ENCODE measurements around the gene MCM8.

- no peak for TF ChIP-seq POLR2A (IDR thresholded peaks at IDR 0.05)
- no peak for TF ChIP-seq POLR2AphosphoS5 (IDR thresholded peaks at IDR 0.05)
These were observed 85.8 kb downstream of the MCM8 start for GRCh38 chr20:6036213-6036612.
